ENCODE results near the gene SIGLEC11.
"Not testable (repeated sequence)": the region's sequence is repeated elsewhere in the genome, so short reads cannot be mapped to it uniquely, and the experiment has no call there.

DNA sequence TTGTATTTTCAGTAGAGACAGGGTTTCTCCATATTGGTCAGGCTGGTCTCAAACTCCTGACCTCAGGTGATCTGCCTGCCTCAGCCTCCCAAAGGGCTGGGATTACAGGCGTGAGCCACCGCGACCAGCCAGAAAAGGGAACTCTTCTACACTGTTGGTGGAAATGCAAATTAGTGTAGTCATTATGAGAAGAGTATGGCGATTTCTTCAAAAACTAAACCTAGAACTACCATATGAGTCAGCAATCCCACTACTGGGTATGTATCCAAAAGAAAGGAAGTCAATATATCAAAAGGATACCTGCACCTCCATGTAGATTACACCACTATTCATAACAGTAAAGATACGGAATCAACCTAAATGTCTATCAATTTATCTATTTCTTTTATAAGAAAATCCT, 16.4 kb downstream of the SIGLEC11 start:
- TF ChIP-seq, protein P1, sequence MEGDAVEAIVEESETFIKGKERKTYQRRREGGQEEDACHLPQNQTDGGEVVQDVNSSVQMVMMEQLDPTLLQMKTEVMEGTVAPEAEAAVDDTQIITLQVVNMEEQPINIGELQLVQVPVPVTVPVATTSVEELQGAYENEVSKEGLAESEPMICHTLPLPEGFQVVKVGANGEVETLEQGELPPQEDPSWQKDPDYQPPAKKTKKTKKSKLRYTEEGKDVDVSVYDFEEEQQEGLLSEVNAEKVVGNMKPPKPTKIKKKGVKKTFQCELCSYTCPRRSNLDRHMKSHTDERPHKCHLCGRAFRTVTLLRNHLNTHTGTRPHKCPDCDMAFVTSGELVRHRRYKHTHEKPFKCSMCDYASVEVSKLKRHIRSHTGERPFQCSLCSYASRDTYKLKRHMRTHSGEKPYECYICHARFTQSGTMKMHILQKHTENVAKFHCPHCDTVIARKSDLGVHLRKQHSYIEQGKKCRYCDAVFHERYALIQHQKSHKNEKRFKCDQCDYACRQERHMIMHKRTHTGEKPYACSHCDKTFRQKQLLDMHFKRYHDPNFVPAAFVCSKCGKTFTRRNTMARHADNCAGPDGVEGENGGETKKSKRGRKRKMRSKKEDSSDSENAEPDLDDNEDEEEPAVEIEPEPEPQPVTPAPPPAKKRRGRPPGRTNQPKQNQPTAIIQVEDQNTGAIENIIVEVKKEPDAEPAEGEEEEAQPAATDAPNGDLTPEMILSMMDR (IDR thresholded peaks at IDR 0.05; ENCODE audit: extremely low read depth in 1 of 2, insufficient read depth in 1 of 2, low read depth in 1 of 2, low read length in 2 of 2), result not testable (repeated sequence)
- TF ChIP-seq POLR2A (IDR thresholded peaks at IDR 0.05; ENCODE audit: low read depth, low read length); MYC (IDR thresholded peaks at IDR 0.05; ENCODE audit: low read depth, low read length); FOS (IDR thresholded peaks at IDR 0.05; ENCODE audit: borderline replicate concordance, insufficient read depth, low read length): not testable (repeated sequence)

All from endothelial cell of umbilical vein (primary cell).